ENCODE data around the gene COMMD1.

GRCh38 chr2:62056341-62056740 lies 150.9 kb downstream of the COMMD1 start:
- no peak for TF ChIP-seq CTCF (IDR thresholded peaks at IDR 0.05; ENCODE audit: poor library complexity, severe bottlenecking)
- no peak for TF ChIP-seq RAD21 (conservative IDR thresholded peaks at IDR 0.05)
- TF ChIP-seq SMC3 (conservative IDR thresholded peaks at IDR 0.05; ENCODE audit: poor library complexity): no peak
- TF ChIP-seq POLR2AphosphoS5 (IDR thresholded peaks at IDR 0.05): no peak
- TF ChIP-seq EP300 (conservative IDR thresholded peaks at IDR 0.05; ENCODE audit: poor library complexity, severe bottlenecking): no peak
- TF ChIP-seq EZH2 (IDR thresholded peaks at IDR 0.05; ENCODE audit: borderline replicate concordance, insufficient read depth, low read length, poor library complexity, severe bottlenecking): no peak
- no peak for TF ChIP-seq MXI1 (conservative IDR thresholded peaks at IDR 0.05; ENCODE audit: poor library complexity, severe bottlenecking)
- no peak for TF ChIP-seq REST (IDR thresholded peaks at IDR 0.05; ENCODE audit: borderline replicate concordance)
- TF ChIP-seq TAF1 (IDR thresholded peaks at IDR 0.05; ENCODE audit: low read depth): no peak
